A549 (cell line): ENCODE results near the gene ATP6AP2.

Experiments
- CEBPB ChIP-seq, 2 experiments: fragments of >200 bp in 1 of 2; sonication (Bioruptor Twin) in 1 of 2; formaldehyde crosslinking in 1 of 2; IDR thresholded peaks; 2 replicates each; pipeline ENCODE4 v1.6.1; 2012 to 2016
- RCOR1 ChIP-seq: fragments of 150-350 bp; IDR thresholded peaks from 2 replicates; pipeline ENCODE4 v1.6.1; 2014; ENCODE audit warnings: antibody characterized with exemption, low read length, low read depth
- ZNF302 ChIP-seq: fragments of 250-450 bp; sonication (Bioruptor Pico); IDR thresholded peaks from 2 replicates; pipeline ENCODE4 v1.9.0; 2021; ENCODE audit warnings: inconsistent platforms, mild to moderate bottlenecking, moderate library complexity

DNA sequence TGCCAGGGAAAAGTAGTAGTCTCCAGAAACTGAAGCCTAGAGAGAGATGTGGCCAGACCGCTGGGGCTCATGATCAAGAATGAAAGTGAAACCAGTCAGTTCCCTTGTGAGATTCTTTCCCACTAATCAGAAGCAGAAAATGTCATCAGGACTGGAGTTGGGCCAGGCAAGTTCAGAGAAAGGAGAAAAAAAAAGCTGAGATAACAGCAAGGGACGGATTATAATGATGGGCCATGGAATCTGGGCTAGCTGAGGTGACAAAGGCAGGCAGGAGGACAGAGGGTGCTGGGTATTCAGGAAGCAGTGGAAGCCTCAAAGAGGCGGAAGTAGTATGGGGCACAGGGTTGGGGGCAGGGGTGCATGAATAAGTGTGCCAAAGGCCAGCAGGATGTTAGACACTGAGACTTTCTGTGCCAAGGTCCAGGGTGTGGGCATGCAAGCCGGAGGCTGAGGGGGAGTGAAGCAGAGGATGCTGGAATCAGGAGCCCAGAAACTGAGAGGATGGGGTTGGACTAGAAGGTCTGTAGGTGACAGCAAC lies 64.1 kb downstream of the ATP6AP2 start:
- no peak for TF ChIP-seq CEBPB (IDR thresholded peaks at IDR 0.05)
- no peak for TF ChIP-seq RCOR1
- TF ChIP-seq ZNF302, result no peak
